Tibial nerve (tissue), 4 donors: ENCODE data around the gene TXNL1.

Source experiments
- CTCF ChIP-seq, 5 experiments: fragments of 200-600 bp in 3 of 5; fragments of 450-650 bp in 2 of 5; sonication (generic) in 3 of 5; IDR thresholded peaks; one replicate each; pipeline ENCODE4 v1.5.1; 2016 to 2019; ENCODE audit warnings: antibody characterized with exemption in 5 of 5, mild to moderate bottlenecking in 3 of 5, moderate library complexity in 2 of 5
- EP300 ChIP-seq, 2 donors: sonication (generic); formaldehyde crosslinking; IDR thresholded peaks; one replicate each; pipeline ENCODE4 v1.6.1; 2017; ENCODE audit warnings: antibody characterized with exemption in 2 of 2, mild to moderate bottlenecking in 1 of 2
- POLR2A ChIP-seq, 2 donors: fragments of 450-650 bp; IDR thresholded peaks; one replicate each; pipeline ENCODE4 v1.6.1; 2017; ENCODE audit warnings: antibody characterized with exemption in 2 of 2, mild to moderate bottlenecking in 2 of 2, moderate library complexity in 2 of 2

- TF ChIP-seq CTCF (IDR thresholded peaks at IDR 0.05) (no peak), EP300 (IDR thresholded peaks at IDR 0.05) (no peak), POLR2A (IDR thresholded peaks at IDR 0.05) (no peak)
These were observed 6.0 kb downstream of the TXNL1 start for GRCh38 chr18:56632070-56633022.
